Adrenal gland (tissue), 5 donors: ENCODE data around the gene POGZ.

ENCODE experiments used
- POLR2A ChIP-seq, 2 donors: fragments of 450-650 bp; IDR thresholded peaks; one replicate each; pipeline ENCODE4 v1.6.1; 2017; ENCODE audit warnings: antibody characterized with exemption in 2 of 2, mild to moderate bottlenecking in 2 of 2, moderate library complexity in 1 of 2
- TF ChIP-seq, protein P1 (sequence below), 6 experiments: fragments of 450-650 bp in 4 of 6; fragments of 200-600 bp in 2 of 6; sonication (generic) in 1 of 6; IDR thresholded peaks; 1 replicate in 5 of 6; 2 replicates in 1 of 6; pipeline versions ENCODE4 v1.5.1 to v1.8.0; 2016 to 2021; ENCODE audit warnings: antibody characterized with exemption in 6 of 6, mild to moderate bottlenecking in 2 of 6, moderate library complexity in 1 of 6
- donor health status: DM: no; HTN: no; CAD: no.

DNA sequence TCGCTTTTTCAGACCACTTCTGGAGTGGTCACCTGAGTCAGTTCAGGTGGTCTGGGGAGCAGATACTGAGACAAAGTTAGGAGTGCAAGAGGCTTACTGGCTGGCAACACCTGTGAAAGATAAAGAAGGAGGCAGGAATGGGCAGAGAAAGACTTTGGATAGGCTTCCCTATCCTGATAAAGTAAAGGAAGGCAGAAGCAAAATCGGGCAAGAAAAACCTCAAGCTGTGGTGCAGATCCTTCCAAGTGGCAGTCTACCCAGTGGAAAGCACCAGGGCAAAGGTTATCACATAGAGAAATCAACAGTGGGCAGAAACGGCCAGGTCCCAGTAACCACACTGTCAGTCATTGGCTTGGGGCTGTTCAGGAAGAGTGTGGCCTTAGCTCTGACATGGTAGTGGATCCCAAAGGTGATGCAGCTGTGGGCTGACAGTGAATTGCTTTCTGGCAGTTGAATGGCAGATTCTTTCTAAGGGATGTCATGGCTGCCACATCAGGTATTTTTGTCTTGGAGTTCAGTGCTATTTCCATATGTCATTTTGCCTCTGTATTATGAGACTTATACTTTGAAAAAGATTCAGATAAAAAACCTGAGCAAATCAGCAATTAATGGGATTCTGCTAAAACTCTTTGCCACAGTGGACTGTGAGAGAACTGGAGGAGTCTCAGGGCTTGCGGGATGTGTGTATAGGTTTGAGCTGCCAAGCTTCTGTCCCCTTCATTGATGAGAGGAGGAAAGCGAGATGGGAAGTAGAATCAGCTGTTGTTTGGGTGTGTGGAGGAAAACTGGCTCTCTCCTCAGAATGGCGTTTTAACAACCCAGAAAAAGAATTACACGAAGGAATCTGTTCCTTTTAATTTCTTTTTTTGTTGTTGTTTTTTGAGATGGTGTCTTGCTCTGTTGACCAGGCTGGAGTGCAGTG is 43.8 kb upstream of the POGZ start:
- TF ChIP-seq, protein P1, sequence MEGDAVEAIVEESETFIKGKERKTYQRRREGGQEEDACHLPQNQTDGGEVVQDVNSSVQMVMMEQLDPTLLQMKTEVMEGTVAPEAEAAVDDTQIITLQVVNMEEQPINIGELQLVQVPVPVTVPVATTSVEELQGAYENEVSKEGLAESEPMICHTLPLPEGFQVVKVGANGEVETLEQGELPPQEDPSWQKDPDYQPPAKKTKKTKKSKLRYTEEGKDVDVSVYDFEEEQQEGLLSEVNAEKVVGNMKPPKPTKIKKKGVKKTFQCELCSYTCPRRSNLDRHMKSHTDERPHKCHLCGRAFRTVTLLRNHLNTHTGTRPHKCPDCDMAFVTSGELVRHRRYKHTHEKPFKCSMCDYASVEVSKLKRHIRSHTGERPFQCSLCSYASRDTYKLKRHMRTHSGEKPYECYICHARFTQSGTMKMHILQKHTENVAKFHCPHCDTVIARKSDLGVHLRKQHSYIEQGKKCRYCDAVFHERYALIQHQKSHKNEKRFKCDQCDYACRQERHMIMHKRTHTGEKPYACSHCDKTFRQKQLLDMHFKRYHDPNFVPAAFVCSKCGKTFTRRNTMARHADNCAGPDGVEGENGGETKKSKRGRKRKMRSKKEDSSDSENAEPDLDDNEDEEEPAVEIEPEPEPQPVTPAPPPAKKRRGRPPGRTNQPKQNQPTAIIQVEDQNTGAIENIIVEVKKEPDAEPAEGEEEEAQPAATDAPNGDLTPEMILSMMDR (IDR thresholded peaks at IDR 0.05): no peak
- no peak for TF ChIP-seq POLR2A (IDR thresholded peaks at IDR 0.05)
